RWPE1 (cell line): Measurements from ENCODE around the gene G6PD.

Experiments
- CTCF ChIA-PET: fragments of 350-600 bp; sonication (Branson Sonifier 250); formaldehyde crosslinking; extraction: SDS; loops from one replicate; lab custom pipeline; 2021; lab: Yijun Ruan, JAX
- POLR2A ChIA-PET: fragments of 400-600 bp; formaldehyde crosslinking; extraction: SDS; loops from one replicate; lab custom pipeline; 2020; ENCODE audit warnings: antibody characterized with exemption; ENCODE audit not compliant: low non-redundant PET; lab: Yijun Ruan, JAX
- DNase-seq: peaks from one replicate; pipeline ENCODE4 v3.0.0; 2012; ENCODE audit warnings: low spot score
- H3K27ac ChIP-seq: fragments of 450-650 bp; 2 replicates; pipeline ENCODE4 v1.5.1; 2017
- CTCF ChIP-seq: fragments of 450-650 bp; conservative IDR thresholded peaks from 2 replicates; pipeline ENCODE4 v1.5.1; 2017; ENCODE audit warnings: low read depth, mild to moderate bottlenecking

Gene G6PD

GRCh38 chrX:154516656-154517100 is 30.0 kb downstream of the G6PD start:
- ChIA-PET POLR2A (interaction anchor here (0.7 kb wide), 2 partner anchors 26 to 32 kb away, joined by 3 read pairs; partner anchors contain the start of gene SLC10A3), CTCF (interaction anchor here (0.5 kb wide), 1 partner anchor 143 kb away, joined by 3 read pairs; no protein-coding TSS in a partner anchor)
- H3K27ac ChIP-seq, result peak overlapping the region; percentile 79
- DNase-seq, result no peak
- no peak for TF ChIP-seq CTCF

- no peak for TF ChIP-seq CTCF
- CTCF ChIA-PET, result interaction anchor here (0.5 kb wide), 1 partner anchor 143 kb away, joined by 3 read pairs; no protein-coding TSS in a partner anchor
- POLR2A ChIA-PET, result interaction anchor here (0.7 kb wide), 2 partner anchors 26 to 31 kb away, joined by 3 read pairs; partner anchors contain the start of gene SLC10A3
- DNase-seq, result peak; percentile 76
- H3K27ac ChIP-seq, result peak within 1 kb of the TSS; percentile 79
These were observed 30.5 kb downstream of the G6PD start, which contains the start of gene FAM3A for GRCh38 chrX:154515966-154516655. TSS of gene FAM3A (minus strand) at chrX:154516232. CDS start at chrX:154515772, 460 bp downstream.

GRCh38 chrX:154515090-154515965 is 31.3 kb downstream of the G6PD start:
- CTCF ChIA-PET, result no interaction called here
- peak overlapping the region; percentile 79 for H3K27ac ChIP-seq
- DNase-seq, result no peak

GRCh38 chrX:154513716-154514115 is 32.9 kb downstream of the G6PD start:
- no peak for DNase-seq
- ChIA-PET CTCF (interaction anchor here (0.6 to 0.7 kb wide), 2 partner anchors 15 to 934 kb away, joined by 3 read pairs; no protein-coding TSS in a partner anchor), POLR2A (no interaction called here)
- H3K27ac ChIP-seq, result no peak overlapping the region
- no peak for TF ChIP-seq CTCF

More at GRCh38 chrX:154515090-154515965, 31.3 kb downstream of the G6PD start:
- TF ChIP-seq CTCF, result no peak
- POLR2A ChIA-PET, result no interaction called here

GRCh38 chrX:154512879-154513553 is 33.6 kb downstream of the G6PD start:
- ChIA-PET CTCF (interaction anchor here (0.7 kb wide), 1 partner anchor 16 kb away, joined by 3 read pairs; no protein-coding TSS in a partner anchor), POLR2A (no interaction called here)
- H3K27ac ChIP-seq, result no peak overlapping the region
- no peak for TF ChIP-seq CTCF
- no peak for DNase-seq
